PC-3 (cell line): ENCODE results near the gene GPR176. TPM values are rescaled to one million over a fixed set of nuclear protein-coding genes. Genes with fewer than 3 reads are reported as not detected.

Source experiments
- ATAC-seq: fragments of 200-7000 bp; cut with Tn5 transposase; 2 replicates; pipeline ENCODE4 v1.9.1; 2020; ENCODE audit warnings: mild to moderate bottlenecking, moderate library complexity
- BruUV-seq: library from RNA; stranded (reverse); fragments of 400-500 nt; replicated peaks from 2 replicates; lab custom pipeline; 2021; lab: Mats Ljungman, UMichigan
- CTCF ChIA-PET: fragments of 300-600 bp; sonication (Branson Sonifier 250); formaldehyde crosslinking; loops from one replicate; lab custom pipeline; 2022; ENCODE audit warnings: antibody characterized with exemption; lab: Charles Lee
- POLR2A ChIA-PET: fragments of 300-600 bp; sonication (Branson Sonifier 250); formaldehyde crosslinking; loops from one replicate; lab custom pipeline; 2022; ENCODE audit warnings: antibody characterized with exemption; ENCODE audit not compliant: unreplicated experiment; lab: Charles Lee
- DNase-seq: peaks from one replicate; pipeline ENCODE4 v3.0.0-alpha.2; 2015
- H2AFZ ChIP-seq: fragments of 300-600 bp; sonication (generic); 2 replicates; pipeline ENCODE4 v1.6.0; 2016; ENCODE audit warnings: antibody characterized with exemption, low read length
- H3F3A ChIP-seq: fragments of 300-600 bp; sonication (generic); one replicate; pipeline ENCODE4 v1.6.0; 2017; ENCODE audit warnings: antibody characterized with exemption, low read length, control low read depth, mild to moderate bottlenecking; ENCODE audit not compliant: unreplicated experiment
- H3K27ac ChIP-seq: fragments of 300-600 bp; sonication (generic); 2 replicates; pipeline ENCODE4 v1.5.1; 2016; ENCODE audit warnings: mild to moderate bottlenecking, low read length
- H3K27me3 ChIP-seq: fragments of 300-600 bp; sonication (generic); 2 replicates; pipeline ENCODE4 v1.6.1; 2016; ENCODE audit warnings: low read length, mixed read lengths
- H3K36me3 ChIP-seq: fragments of 300-600 bp; sonication (generic); 2 replicates; pipeline ENCODE4 v1.6.1; 2016; ENCODE audit warnings: low read depth, mixed run types, low read length, mixed read lengths
- H3K4me1 ChIP-seq: fragments of 300-600 bp; sonication (generic); 2 replicates; pipeline ENCODE4 v1.5.1; 2016; ENCODE audit warnings: low read length; ENCODE audit not compliant: insufficient read depth
- H3K4me2 ChIP-seq: fragments of 300-600 bp; sonication (generic); 2 replicates; pipeline ENCODE4 v1.6.0; 2016; ENCODE audit warnings: low read length
- H3K4me3 ChIP-seq: fragments of 300-600 bp; sonication (generic); 2 replicates; pipeline ENCODE4 v1.5.1; 2016; ENCODE audit warnings: mild to moderate bottlenecking, low read length, mixed read lengths
- H3K79me2 ChIP-seq: fragments of 300-600 bp; sonication (generic); 2 replicates; pipeline ENCODE4 v1.6.1; 2017; ENCODE audit warnings: low read length, mixed read lengths
- H3K9ac ChIP-seq: fragments of 300-600 bp; sonication (generic); 2 replicates; pipeline ENCODE4 v1.6.0; 2016; ENCODE audit warnings: mild to moderate bottlenecking, low read length
- H3K9me2 ChIP-seq: fragments of 300-600 bp; sonication (generic); replicated peaks from 2 replicates; pipeline ENCODE4 v1.6.1; 2016; ENCODE audit warnings: mixed run types, low read length, mixed read lengths
- H3K9me3 ChIP-seq: fragments of 300-600 bp; sonication (generic); 2 replicates; pipeline ENCODE4 v1.6.1; 2016; ENCODE audit warnings: low read length, mixed read lengths
- H4K20me1 ChIP-seq: fragments of 300-600 bp; sonication (generic); 2 replicates; pipeline ENCODE4 v1.6.1; 2016; ENCODE audit warnings: low read length, mixed read lengths
- CTCF ChIP-seq: fragments of 300-600 bp; sonication (generic); conservative IDR thresholded peaks from 2 replicates; pipeline ENCODE4 v1.5.1; 2017; ENCODE audit warnings: antibody characterized with exemption, low read depth, mild to moderate bottlenecking, low read length
- EZH2 ChIP-seq: fragments of 300-600 bp; sonication (generic); IDR thresholded peaks from one replicate; pipeline ENCODE4 v1.6.1; 2017; ENCODE audit warnings: antibody characterized with exemption, mild to moderate bottlenecking, low read length; ENCODE audit not compliant: unreplicated experiment
- EZH2phosphoT487 ChIP-seq: fragments of 300-600 bp; sonication (generic); IDR thresholded peaks from 2 replicates; pipeline ENCODE4 v1.6.1; 2018; ENCODE audit warnings: mild to moderate bottlenecking, antibody characterized with exemption, low read length, borderline replicate concordance
- intact Hi-C: fragments of 100-400 bp; cut with micrococcal nuclease; formaldehyde crosslinking; loops from 2 replicates; pipeline ENCODE4 v1.9.0; 2023
- total RNA-seq: library from RNA; depleted of rRNA; stranded (reverse); fragments of >200 nt; gene quantifications from 2 replicates; pipeline ENCODE4 v1.2.3, GENCODE V29; 2014

Gene GPR176
- total RNA-seq, 1 experiment from 2014 or later, result 27.8 TPM

GRCh38 chr15:39968273-39969001 lies 48.4 kb upstream of the GPR176 start:
- DNase-seq (no peak), ATAC-seq (no peak)
- peaks cover 8% of the 10 kb centered on the region for H3K79me2 ChIP-seq
- H3K9me3 ChIP-seq, result no peaks in the 10 kb centered on the region
- H3K36me3 ChIP-seq, result peaks cover 52% of the 10 kb centered on the region
- no TSS peak for BruUV-seq
- ChIA-PET CTCF (interaction anchor here (0.8 kb wide), 1 partner anchor 467 kb away, joined by 3 read pairs; no protein-coding TSS in a partner anchor), POLR2A (no interaction called here)
- H2AFZ ChIP-seq, result no peak overlapping the region
- TF ChIP-seq EZH2 (no peak), CTCF (no peak), EZH2phosphoT487 (no peak)
- H4K20me1 ChIP-seq, result no peaks in the 10 kb centered on the region
- no peaks in the 10 kb centered on the region for H3K9me2 ChIP-seq
- H3K4me2 ChIP-seq, result no peak overlapping the region
- H3K27me3 ChIP-seq, result no peaks in the 10 kb centered on the region
- no peak overlapping the region for H3K4me3 ChIP-seq
- no peak overlapping the region for H3K9ac ChIP-seq
- intact Hi-C loops, result no loop called here
- H3K4me1 ChIP-seq, result no peaks in the 10 kb centered on the region
- H3K27ac ChIP-seq, result no peak overlapping the region
- no peaks in the 10 kb centered on the region for H3F3A ChIP-seq

- intact Hi-C loops, result no loop called here
- peaks cover 56% of the 10 kb centered on the region for H3K36me3 ChIP-seq
- H3K79me2 ChIP-seq, result peaks cover 8% of the 10 kb centered on the region
- POLR2A ChIA-PET, result no interaction called here
- no peak overlapping the region for H3K9ac ChIP-seq
- no peak for ATAC-seq
- TF ChIP-seq CTCF (no peak), EZH2 (no peak), EZH2phosphoT487 (no peak)
- H3K9me3 ChIP-seq, result no peaks in the 10 kb centered on the region
- H3K4me1 ChIP-seq, result no peaks in the 10 kb centered on the region
- no peaks in the 10 kb centered on the region for H3K27me3 ChIP-seq
- H3K9me2 ChIP-seq, result no peaks in the 10 kb centered on the region
- H4K20me1 ChIP-seq, result no peaks in the 10 kb centered on the region
- no peak overlapping the region for H3K27ac ChIP-seq
- BruUV-seq, result no TSS peak
- no peaks in the 10 kb centered on the region for H3F3A ChIP-seq
- no peak for DNase-seq
- no peak overlapping the region for H3K4me3 ChIP-seq
- no peak overlapping the region for H3K4me2 ChIP-seq
- no peak overlapping the region for H2AFZ ChIP-seq
- CTCF ChIA-PET, result no interaction called here
These were observed 46.5 kb upstream of the GPR176 start for GRCh38 chr15:39966521-39966920.

DNA sequence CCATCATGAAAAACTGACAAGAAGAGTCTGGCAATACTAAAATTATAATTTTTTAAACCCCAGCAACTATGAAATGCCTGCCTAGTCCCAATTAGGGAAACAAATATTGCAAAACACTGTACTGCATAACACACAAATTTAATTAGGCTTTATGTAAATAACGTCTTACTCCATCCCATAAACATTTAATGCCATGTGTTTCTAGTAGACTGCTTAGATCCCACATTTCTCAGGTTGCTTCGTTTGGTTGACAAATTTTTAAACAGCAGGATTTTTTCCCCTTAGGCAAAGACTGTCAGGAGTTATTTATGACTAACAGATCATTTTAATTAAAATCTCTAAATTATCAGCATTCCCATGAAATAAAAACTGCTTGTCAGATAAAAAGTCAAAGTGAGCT lies 43.7 kb upstream of the GPR176 start:
- Histone ChIP-seq H3K4me1 (no peaks in the 10 kb centered on the region), H2AFZ (no peak overlapping the region), H3K9ac (no peak overlapping the region), H3K36me3 (peaks cover 64% of the 10 kb centered on the region), H3K79me2 (no peaks in the 10 kb centered on the region), H3K9me3 (no peaks in the 10 kb centered on the region), H3K4me3 (no peak overlapping the region), H3K27me3 (no peaks in the 10 kb centered on the region), H3K4me2 (no peak overlapping the region), H3F3A (no peaks in the 10 kb centered on the region), H3K27ac (no peak overlapping the region), H4K20me1 (no peaks in the 10 kb centered on the region), H3K9me2 (no peaks in the 10 kb centered on the region)
- ChIA-PET CTCF (no interaction called here), POLR2A (interaction anchor here (0.5 kb wide), 1 partner anchor 38 kb away, joined by 3 read pairs; no protein-coding TSS in a partner anchor)
- TF ChIP-seq CTCF, result no peak
- no peak for TF ChIP-seq EZH2phosphoT487
- TF ChIP-seq EZH2, result no peak
- intact Hi-C loops, result no loop called here
- ATAC-seq (no peak), DNase-seq (no peak)
- no TSS peak for BruUV-seq
